ENCODE measurements around the gene THSD7B. TPM values are rescaled to one million over a fixed set of nuclear protein-coding genes. Genes with fewer than 3 reads are reported as not detected.

Gene THSD7B
- total RNA-seq, 1 donor from 2014 or later, result 1.2 TPM

GRCh38 chr2:137193401-137193800 lies 428.1 kb downstream of the THSD7B start:
- Mint-ChIP-seq H3K27ac (no peak overlapping the region), H3K4me1 (no peaks in the 10 kb centered on the region), H3K36me3 (no peaks in the 10 kb centered on the region), H3K4me3 (no peak overlapping the region), H3K9me3 (no peaks in the 10 kb centered on the region), H3K27me3 (ENCODE audit: insufficient read depth, low read depth) (no peaks in the 10 kb centered on the region)
- no peak overlapping the region for H3K4me2 ChIP-seq
- no peaks in the 10 kb centered on the region for H3K27me3 ChIP-seq
- H4K20me1 ChIP-seq (ENCODE audit: low read depth), result no peaks in the 10 kb centered on the region
- no peaks in the 10 kb centered on the region for H3K4me1 ChIP-seq
- H3K4me3 ChIP-seq, result no peak overlapping the region
- no peaks in the 10 kb centered on the region for H3F3A ChIP-seq (ENCODE audit: low read depth)
- DNase-seq (ENCODE audit: low spot score), result no peak
- H3K9me3 ChIP-seq (ENCODE audit: low read depth), result no peaks in the 10 kb centered on the region
- no peak for TF ChIP-seq EZH2phosphoT487 (IDR thresholded peaks at IDR 0.05)
- TF ChIP-seq, protein P1, sequence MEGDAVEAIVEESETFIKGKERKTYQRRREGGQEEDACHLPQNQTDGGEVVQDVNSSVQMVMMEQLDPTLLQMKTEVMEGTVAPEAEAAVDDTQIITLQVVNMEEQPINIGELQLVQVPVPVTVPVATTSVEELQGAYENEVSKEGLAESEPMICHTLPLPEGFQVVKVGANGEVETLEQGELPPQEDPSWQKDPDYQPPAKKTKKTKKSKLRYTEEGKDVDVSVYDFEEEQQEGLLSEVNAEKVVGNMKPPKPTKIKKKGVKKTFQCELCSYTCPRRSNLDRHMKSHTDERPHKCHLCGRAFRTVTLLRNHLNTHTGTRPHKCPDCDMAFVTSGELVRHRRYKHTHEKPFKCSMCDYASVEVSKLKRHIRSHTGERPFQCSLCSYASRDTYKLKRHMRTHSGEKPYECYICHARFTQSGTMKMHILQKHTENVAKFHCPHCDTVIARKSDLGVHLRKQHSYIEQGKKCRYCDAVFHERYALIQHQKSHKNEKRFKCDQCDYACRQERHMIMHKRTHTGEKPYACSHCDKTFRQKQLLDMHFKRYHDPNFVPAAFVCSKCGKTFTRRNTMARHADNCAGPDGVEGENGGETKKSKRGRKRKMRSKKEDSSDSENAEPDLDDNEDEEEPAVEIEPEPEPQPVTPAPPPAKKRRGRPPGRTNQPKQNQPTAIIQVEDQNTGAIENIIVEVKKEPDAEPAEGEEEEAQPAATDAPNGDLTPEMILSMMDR (IDR thresholded peaks at IDR 0.05), result no peak
- no peak for TF ChIP-seq EZH2 (IDR thresholded peaks at IDR 0.05)
- H3K27ac ChIP-seq, result no peak overlapping the region
- no peaks in the 10 kb centered on the region for H3K36me3 ChIP-seq
- no peaks in the 10 kb centered on the region for H3K79me2 ChIP-seq (ENCODE audit: low read depth)
- no peak overlapping the region for H3K9ac ChIP-seq
- H2AFZ ChIP-seq (replicated peaks), result no peak overlapping the region

DNA sequence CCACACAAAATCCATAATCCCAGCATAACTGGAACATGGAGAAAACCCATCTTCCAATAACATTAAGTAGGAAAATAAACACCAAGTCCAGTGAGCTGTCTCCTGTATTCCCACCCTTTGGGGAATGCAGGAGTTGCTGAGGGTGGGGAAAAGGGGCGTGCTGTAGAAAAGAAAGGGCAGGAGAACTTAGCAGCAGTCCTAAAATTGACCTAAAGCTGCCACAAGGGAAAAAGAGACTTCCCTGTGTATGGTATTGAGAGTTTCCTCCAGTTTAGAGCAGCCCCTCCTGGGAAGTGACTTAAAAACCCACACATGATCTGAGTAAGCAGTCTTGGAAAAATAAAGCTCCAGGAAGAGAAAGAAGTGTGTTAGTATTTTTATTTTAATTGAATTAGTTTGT lies 428.8 kb downstream of the THSD7B start:
- Histone ChIP-seq H3K4me3 (no peak overlapping the region), H4K20me1 (ENCODE audit: low read depth) (no peaks in the 10 kb centered on the region), H3K9me3 (ENCODE audit: low read depth) (no peaks in the 10 kb centered on the region), H2AFZ (replicated peaks) (no peak overlapping the region), H3K4me1 (no peaks in the 10 kb centered on the region), H3K27me3 (no peaks in the 10 kb centered on the region), H3K36me3 (no peaks in the 10 kb centered on the region), H3K79me2 (ENCODE audit: low read depth) (no peaks in the 10 kb centered on the region), H3K9ac (no peak overlapping the region), H3K4me2 (no peak overlapping the region), H3K27ac (no peak overlapping the region), H3F3A (ENCODE audit: low read depth) (no peaks in the 10 kb centered on the region)
- Mint-ChIP-seq H3K27me3 (ENCODE audit: insufficient read depth, low read depth) (no peaks in the 10 kb centered on the region), H3K4me1 (no peaks in the 10 kb centered on the region), H3K36me3 (no peaks in the 10 kb centered on the region), H3K27ac (no peak overlapping the region), H3K4me3 (no peak overlapping the region), H3K9me3 (no peaks in the 10 kb centered on the region)
- no peak for TF ChIP-seq EZH2 (IDR thresholded peaks at IDR 0.05)
- TF ChIP-seq, protein P1 (IDR thresholded peaks at IDR 0.05), result no peak
- no peak for TF ChIP-seq EZH2phosphoT487 (IDR thresholded peaks at IDR 0.05)
- DNase-seq (ENCODE audit: low spot score), result no peak

GRCh38 chr2:137199751-137200150 lies 434.4 kb downstream of the THSD7B start:
- Histone ChIP-seq H3K36me3 (no peaks in the 10 kb centered on the region), H3K27ac (no peak overlapping the region), H3K4me1 (no peaks in the 10 kb centered on the region), H3F3A (ENCODE audit: low read depth) (no peaks in the 10 kb centered on the region), H3K4me3 (no peak overlapping the region), H3K27me3 (no peaks in the 10 kb centered on the region), H4K20me1 (ENCODE audit: low read depth) (no peaks in the 10 kb centered on the region), H3K79me2 (ENCODE audit: low read depth) (no peaks in the 10 kb centered on the region), H2AFZ (replicated peaks) (no peak overlapping the region), H3K9me3 (ENCODE audit: low read depth) (no peaks in the 10 kb centered on the region), H3K9ac (no peak overlapping the region), H3K4me2 (no peak overlapping the region)
- Mint-ChIP-seq H3K27ac (no peak overlapping the region), H3K27me3 (ENCODE audit: insufficient read depth, low read depth) (no peaks in the 10 kb centered on the region), H3K4me1 (no peaks in the 10 kb centered on the region), H3K36me3 (no peaks in the 10 kb centered on the region), H3K9me3 (no peaks in the 10 kb centered on the region), H3K4me3 (no peak overlapping the region)
- no peak for TF ChIP-seq EZH2phosphoT487 (IDR thresholded peaks at IDR 0.05)
- TF ChIP-seq EZH2 (IDR thresholded peaks at IDR 0.05), result no peak
- TF ChIP-seq, protein P1 (IDR thresholded peaks at IDR 0.05), result no peak
- DNase-seq (ENCODE audit: low spot score), result no peak

Measured in neural progenitor cell (in vitro differentiated cells).